Measurements from ENCODE around the gene HOXB2. TPM values are rescaled to one million over a fixed set of nuclear protein-coding genes. Genes with fewer than 3 reads are reported as not detected.

Gene HOXB2
- total RNA-seq, 3 donors from 2014 or later: 0.93 to 32.4 (median 3.3) TPM

GRCh38 chr17:48526608-48527546, 18.0 kb downstream of the HOXB2 start:
- ATAC-seq: no peak

GRCh38 chr17:48523010-48523409, 21.9 kb downstream of the HOXB2 start:
- no peaks in the 10 kb centered on the region for H3K4me1 ChIP-seq (ENCODE audit: low read depth)
- DNase-seq: no peak
- TF ChIP-seq CTCF (IDR thresholded peaks at IDR 0.05): no peak
- H3K36me3 ChIP-seq (ENCODE audit: low read depth): no peaks in the 10 kb centered on the region
- H3K4me3 ChIP-seq: no peak overlapping the region
- H3K9me3 ChIP-seq: no peaks in the 10 kb centered on the region
- ATAC-seq: no peak
- intact Hi-C loops (cut with DNase I, micrococcal nuclease): no loop called here

More at GRCh38 chr17:48526608-48527546, 18.0 kb downstream of the HOXB2 start:
- Histone ChIP-seq H3K4me1 (ENCODE audit: low read depth) (no peaks in the 10 kb centered on the region), H3K36me3 (ENCODE audit: low read depth) (no peaks in the 10 kb centered on the region), H3K4me3 (no peak overlapping the region), H3K9me3 (no peaks in the 10 kb centered on the region)
- TF ChIP-seq CTCF (IDR thresholded peaks at IDR 0.05): no peak
- intact Hi-C loops (cut with DNase I, micrococcal nuclease): no loop called here
- no peak for DNase-seq

GRCh38 chr17:48522031-48522653, 22.8 kb downstream of the HOXB2 start:
- no peak for DNase-seq
- no peak for ATAC-seq
- no peaks in the 10 kb centered on the region for H3K9me3 ChIP-seq
- no peak for TF ChIP-seq CTCF (IDR thresholded peaks at IDR 0.05)
- intact Hi-C loops (cut with DNase I, micrococcal nuclease): no loop called here
- no peaks in the 10 kb centered on the region for H3K36me3 ChIP-seq (ENCODE audit: low read depth)
- H3K4me3 ChIP-seq: no peak overlapping the region
- no peaks in the 10 kb centered on the region for H3K4me1 ChIP-seq (ENCODE audit: low read depth)

GRCh38 chr17:48520631-48521079, 24.3 kb downstream of the HOXB2 start:
- H3K4me3 ChIP-seq: no peak overlapping the region
- ATAC-seq (no peak), DNase-seq (no peak)
- no peaks in the 10 kb centered on the region for H3K4me1 ChIP-seq (ENCODE audit: low read depth)
- intact Hi-C loops (cut with DNase I, micrococcal nuclease): no loop called here
- no peaks in the 10 kb centered on the region for H3K9me3 ChIP-seq
- no peaks in the 10 kb centered on the region for H3K36me3 ChIP-seq (ENCODE audit: low read depth)
- no peak for TF ChIP-seq CTCF (IDR thresholded peaks at IDR 0.05)

GRCh38 chr17:48519427-48519826, 25.5 kb downstream of the HOXB2 start:
- H3K4me3 ChIP-seq: no peak overlapping the region
- H3K36me3 ChIP-seq (ENCODE audit: low read depth): no peaks in the 10 kb centered on the region
- ATAC-seq: no peak
- intact Hi-C loops (cut with DNase I, micrococcal nuclease): no loop called here
- DNase-seq: no peak
- H3K4me1 ChIP-seq (ENCODE audit: low read depth): no peaks in the 10 kb centered on the region
- no peaks in the 10 kb centered on the region for H3K9me3 ChIP-seq
- no peak for TF ChIP-seq CTCF (IDR thresholded peaks at IDR 0.05)

All from mucosa of descending colon (tissue), 3 donors.